Esophagus squamous epithelium (tissue), 5 donors: Measurements from ENCODE around the gene PCOLCE2. TPM values are rescaled to one million over a fixed set of nuclear protein-coding genes. Genes with fewer than 3 reads are reported as not detected.

Experiments used
- DNase-seq: peaks from one replicate; lab custom pipeline; 2025; lab: John Stamatoyannopoulos, UW
- H3K27ac ChIP-seq, 4 donors: fragments of 200-600 bp; sonication (generic); one replicate each; pipeline ENCODE4 v1.5.1; 2016 to 2019; ENCODE audit warnings: mild to moderate bottlenecking in 1 of 4
- H3K27me3 ChIP-seq, 4 donors: fragments of 200-600 bp; sonication (generic); 1 replicate in 3 of 4; 2 replicates in 1 of 4; pipeline versions ENCODE4 v1.5.1 to v1.6.0; 2017 to 2021; ENCODE audit warnings: antibody characterized with exemption in 1 of 4
- H3K36me3 ChIP-seq, 3 donors: fragments of 200-600 bp; sonication (generic); one replicate each; pipeline ENCODE4 v1.5.1; 2016 to 2019
- H3K4me1 ChIP-seq, 3 donors: fragments of 200-600 bp; sonication (generic); one replicate each; pipeline ENCODE4 v1.5.1; 2017 to 2019
- H3K4me3 ChIP-seq, 4 donors: fragments of 200-600 bp; sonication (generic); 1 replicate in 3 of 4; 2 replicates in 1 of 4; pipeline ENCODE4 v1.5.1; 2016 to 2019; ENCODE audit warnings: mild to moderate bottlenecking in 2 of 4, moderate library complexity in 1 of 4
- H3K9me3 ChIP-seq, 3 donors: fragments of 200-600 bp; sonication (generic); one replicate each; pipeline ENCODE4 v1.5.1; 2016 to 2019
- POLR2A ChIP-seq, 4 donors: fragments of 450-650 bp; IDR thresholded peaks; one replicate each; pipeline ENCODE4 v1.6.1; 2017; ENCODE audit warnings: antibody characterized with exemption in 4 of 4, mild to moderate bottlenecking in 4 of 4, moderate library complexity in 3 of 4
- WGBS, 2 donors: methylation state at CpG; one replicate each; pipeline ENCODE4 v1.1.5; 2018; 5-methylcytosine and 5-hydroxymethylcytosine counted together
- intact Hi-C: fragments of 100-400 bp; cut with DNase I; formaldehyde crosslinking; loops from one replicate; pipeline ENCODE4 v1.15.0; 2022
- total RNA-seq, 4 donors: library from RNA; depleted of rRNA; stranded (reverse); fragments of >200 nt; gene quantifications; one replicate each; pipeline ENCODE4 v1.1.0, GENCODE V29; 2016
- TF ChIP-seq, protein P1 (sequence below), 6 experiments: fragments of 450-650 bp in 4 of 6; fragments of 200-600 bp in 2 of 6; sonication (generic) in 2 of 6; IDR thresholded peaks; one replicate each; pipeline ENCODE4 v1.5.1; 2016 to 2019; ENCODE audit warnings: antibody characterized with exemption in 6 of 6, mild to moderate bottlenecking in 4 of 6, moderate library complexity in 4 of 6
- donor health status: DM: yes; HTN: yes; CAD: no.

The PCOLCE2 gene
- total RNA-seq, 4 donors from 2014 or later, result 0.38 to 19.1 (median 6.4) TPM

DNA sequence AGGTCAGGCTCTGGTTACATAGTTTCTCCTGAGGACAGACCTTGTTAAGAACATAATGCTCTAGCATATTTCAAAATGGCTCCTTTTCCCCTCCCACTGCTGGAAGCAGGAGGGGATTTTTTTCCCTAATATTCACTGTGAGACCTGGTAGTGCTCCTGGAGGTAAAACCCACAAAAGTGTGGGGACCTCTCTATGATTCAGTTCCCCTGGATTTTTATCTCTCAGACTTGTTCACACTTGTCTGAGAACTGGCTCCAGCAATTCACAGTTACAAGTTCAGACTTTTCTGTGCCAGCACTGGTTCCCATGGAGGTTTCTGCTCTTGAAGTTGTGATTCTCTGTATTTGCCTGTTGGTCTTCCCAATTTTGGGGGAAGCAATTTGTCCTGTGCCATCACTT is 36.3 kb upstream of the PCOLCE2 start:
- H3K36me3 ChIP-seq, result no peaks in the 10 kb centered on the region
- no peak overlapping the region for H3K27ac ChIP-seq
- no peak for TF ChIP-seq POLR2A (IDR thresholded peaks at IDR 0.05)
- TF ChIP-seq, protein P1, sequence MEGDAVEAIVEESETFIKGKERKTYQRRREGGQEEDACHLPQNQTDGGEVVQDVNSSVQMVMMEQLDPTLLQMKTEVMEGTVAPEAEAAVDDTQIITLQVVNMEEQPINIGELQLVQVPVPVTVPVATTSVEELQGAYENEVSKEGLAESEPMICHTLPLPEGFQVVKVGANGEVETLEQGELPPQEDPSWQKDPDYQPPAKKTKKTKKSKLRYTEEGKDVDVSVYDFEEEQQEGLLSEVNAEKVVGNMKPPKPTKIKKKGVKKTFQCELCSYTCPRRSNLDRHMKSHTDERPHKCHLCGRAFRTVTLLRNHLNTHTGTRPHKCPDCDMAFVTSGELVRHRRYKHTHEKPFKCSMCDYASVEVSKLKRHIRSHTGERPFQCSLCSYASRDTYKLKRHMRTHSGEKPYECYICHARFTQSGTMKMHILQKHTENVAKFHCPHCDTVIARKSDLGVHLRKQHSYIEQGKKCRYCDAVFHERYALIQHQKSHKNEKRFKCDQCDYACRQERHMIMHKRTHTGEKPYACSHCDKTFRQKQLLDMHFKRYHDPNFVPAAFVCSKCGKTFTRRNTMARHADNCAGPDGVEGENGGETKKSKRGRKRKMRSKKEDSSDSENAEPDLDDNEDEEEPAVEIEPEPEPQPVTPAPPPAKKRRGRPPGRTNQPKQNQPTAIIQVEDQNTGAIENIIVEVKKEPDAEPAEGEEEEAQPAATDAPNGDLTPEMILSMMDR (IDR thresholded peaks at IDR 0.05), result no peak
- no peaks in the 10 kb centered on the region for H3K27me3 ChIP-seq
- no peak overlapping the region for H3K4me3 ChIP-seq
- peaks cover 0 to 3% (median 0%) of the 10 kb centered on the region in 3 donors for H3K4me1 ChIP-seq
- DNase-seq, result no peak
- H3K9me3 ChIP-seq, result no peaks in the 10 kb centered on the region
- intact Hi-C loops, result no loop called here

DNA sequence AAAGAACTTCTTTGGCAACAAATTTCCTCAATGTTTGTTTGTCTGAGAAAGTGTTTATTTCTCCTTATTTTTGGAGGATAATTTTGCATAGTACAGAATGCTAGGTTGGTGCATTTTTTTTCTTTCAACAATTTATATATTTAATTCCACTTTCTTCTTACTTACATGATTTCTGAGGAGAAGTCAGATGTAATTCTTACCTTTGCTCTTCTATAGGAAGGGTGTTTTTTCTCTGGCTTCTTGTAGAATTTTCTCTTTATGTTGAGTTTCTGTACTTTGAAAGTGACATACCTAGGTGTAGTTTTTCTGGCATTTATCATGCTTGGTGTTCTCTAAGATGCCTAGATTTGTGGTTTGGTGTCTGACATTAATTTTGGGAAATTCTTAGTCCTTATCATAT is 34.8 kb upstream of the PCOLCE2 start:
- Histone ChIP-seq H3K4me3 (no peak overlapping the region), H3K27me3 (no peaks in the 10 kb centered on the region), H3K27ac (no peak overlapping the region), H3K9me3 (no peaks in the 10 kb centered on the region), H3K4me1 (peaks cover 0 to 3% (median 0%) of the 10 kb centered on the region in 3 donors), H3K36me3 (no peaks in the 10 kb centered on the region)
- TF ChIP-seq, protein P1 (IDR thresholded peaks at IDR 0.05), result no peak
- no peak for TF ChIP-seq POLR2A (IDR thresholded peaks at IDR 0.05)
- intact Hi-C loops, result no loop called here
- DNase-seq, result no peak

GRCh38 chr3:142916605-142917004 is 27.7 kb upstream of the PCOLCE2 start:
- TF ChIP-seq, protein P1 (IDR thresholded peaks at IDR 0.05), result no peak
- no peak for TF ChIP-seq POLR2A (IDR thresholded peaks at IDR 0.05)
- Histone ChIP-seq H3K27me3 (no peaks in the 10 kb centered on the region), H3K9me3 (no peaks in the 10 kb centered on the region), H3K4me1 (no peaks in the 10 kb centered on the region), H3K4me3 (no peak overlapping the region), H3K36me3 (no peaks in the 10 kb centered on the region), H3K27ac (no peak overlapping the region)
- WGBS, 2 donors, result 46 to 62% methylated on average over 2 of the region's 2 CpGs
- DNase-seq, result no peak
- intact Hi-C loops, result no loop called here

DNA sequence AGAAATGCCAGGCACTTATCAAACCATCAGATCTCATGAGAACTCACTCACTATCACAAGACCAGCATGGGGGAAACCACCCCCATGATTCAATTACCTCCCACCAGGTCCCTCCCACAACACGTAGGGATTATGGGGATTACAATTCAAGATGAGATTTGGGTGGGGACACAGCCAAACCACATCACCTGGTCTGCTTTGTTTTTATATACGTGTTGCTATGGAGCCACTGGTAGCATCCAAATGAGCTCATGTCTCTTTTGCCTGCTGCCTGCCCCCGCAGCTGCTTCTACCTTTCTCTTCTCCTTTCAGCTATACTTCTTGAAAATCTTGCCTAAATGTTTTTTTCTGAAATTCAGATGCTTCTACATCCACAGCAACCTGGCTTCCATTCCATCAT is 26.8 kb upstream of the PCOLCE2 start:
- TF ChIP-seq, protein P1 (IDR thresholded peaks at IDR 0.05), result no peak
- no peak for TF ChIP-seq POLR2A (IDR thresholded peaks at IDR 0.05)
- Histone ChIP-seq H3K4me3 (no peak overlapping the region), H3K4me1 (no peaks in the 10 kb centered on the region), H3K9me3 (no peaks in the 10 kb centered on the region), H3K27me3 (no peaks in the 10 kb centered on the region), H3K36me3 (no peaks in the 10 kb centered on the region), H3K27ac (no peak overlapping the region)
- no peak for DNase-seq
- intact Hi-C loops, result no loop called here
- WGBS, 2 donors, result 61 to 65% methylated on average over 3 of the region's 3 CpGs

DNA sequence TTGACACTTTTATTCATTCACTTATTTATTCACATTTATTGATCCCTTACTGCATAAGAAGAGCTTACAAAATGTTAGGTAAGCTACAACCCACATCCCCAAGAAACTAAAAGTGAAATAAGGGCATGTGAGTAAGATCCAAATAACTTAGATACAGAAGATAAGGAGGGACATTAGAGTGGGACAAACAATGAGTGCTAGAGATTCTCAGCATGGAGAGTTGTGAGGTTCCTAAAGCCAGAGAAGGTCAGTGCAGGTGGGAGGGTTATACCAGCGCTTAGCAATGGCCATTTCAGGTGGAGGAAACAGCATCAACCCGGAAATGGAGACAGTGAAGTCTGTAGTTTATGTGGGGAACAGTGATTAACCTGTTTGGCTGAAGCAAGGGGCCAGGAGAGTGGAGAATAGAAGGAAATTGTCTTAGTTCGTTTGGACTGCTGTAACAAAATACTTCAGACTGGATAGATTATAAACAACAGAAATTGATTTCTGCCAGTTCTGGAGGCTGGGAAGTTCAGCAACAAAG is 25.5 kb upstream of the PCOLCE2 start:
- Histone ChIP-seq H3K27ac (no peak overlapping the region), H3K36me3 (no peaks in the 10 kb centered on the region), H3K4me3 (no peak overlapping the region), H3K27me3 (no peaks in the 10 kb centered on the region), H3K9me3 (no peaks in the 10 kb centered on the region), H3K4me1 (no peaks in the 10 kb centered on the region)
- WGBS, 2 donors, result 39 to 43% methylated on average over 3 of the region's 3 CpGs
- TF ChIP-seq, protein P1 (IDR thresholded peaks at IDR 0.05), result no peak
- TF ChIP-seq POLR2A (IDR thresholded peaks at IDR 0.05), result no peak
- DNase-seq, result no peak
- intact Hi-C loops, result no loop called here
